MM.1S (cell line): ENCODE measurements around the gene CREG1.

Source experiments
- DNase-seq: peaks from one replicate; pipeline ENCODE4 v3.0.0-alpha.2; 2015
- H2AFZ ChIP-seq: fragments of 300-600 bp; sonication (generic); 2 replicates; pipeline ENCODE4 v1.6.0; 2016; ENCODE audit warnings: antibody characterized with exemption, low read length
- H3F3A ChIP-seq: fragments of 300-600 bp; sonication (generic); 2 replicates; pipeline ENCODE4 v1.6.1; 2016; ENCODE audit warnings: mild to moderate bottlenecking, antibody characterized with exemption, low read length, moderate library complexity, mixed read lengths; ENCODE audit not compliant: insufficient read depth
- H3K27ac ChIP-seq: fragments of 300-600 bp; sonication (generic); 2 replicates; pipeline ENCODE4 v1.5.1; 2016; ENCODE audit warnings: mild to moderate bottlenecking, low read length
- H3K27me3 ChIP-seq: fragments of 300-600 bp; sonication (generic); replicated peaks from 2 replicates; pipeline ENCODE4 v1.6.0; 2016; ENCODE audit warnings: low read length; ENCODE audit not compliant: insufficient read depth
- H3K36me3 ChIP-seq: fragments of 300-600 bp; sonication (generic); replicated peaks from 2 replicates; pipeline ENCODE4 v1.6.1; 2016; ENCODE audit warnings: mild to moderate bottlenecking, low read length, mixed read lengths; ENCODE audit not compliant: insufficient read depth
- H3K4me1 ChIP-seq: fragments of 300-600 bp; sonication (generic); 2 replicates; pipeline ENCODE4 v1.6.1; 2016; ENCODE audit warnings: low read length, mixed read lengths
- H3K4me2 ChIP-seq: fragments of 300-600 bp; sonication (generic); 2 replicates; pipeline ENCODE4 v1.6.0; 2016; ENCODE audit warnings: low read depth, low read length
- H3K4me3 ChIP-seq: fragments of 300-600 bp; sonication (generic); 2 replicates; pipeline ENCODE4 v1.5.1; 2016; ENCODE audit warnings: low read length, mixed read lengths
- H3K79me2 ChIP-seq: fragments of 300-600 bp; sonication (generic); 2 replicates; pipeline ENCODE4 v1.6.1; 2016; ENCODE audit warnings: mixed run types, low read length, mixed read lengths
- H3K9ac ChIP-seq: fragments of 300-600 bp; sonication (generic); 2 replicates; pipeline ENCODE4 v1.6.1; 2016; ENCODE audit warnings: low read length, mixed read lengths
- H3K9me2 ChIP-seq: fragments of 300-600 bp; sonication (generic); replicated peaks from 2 replicates; pipeline ENCODE4 v1.6.1; 2016; ENCODE audit warnings: mild to moderate bottlenecking, low read length, mixed read lengths; ENCODE audit not compliant: insufficient read depth
- H3K9me3 ChIP-seq: fragments of 300-600 bp; sonication (generic); replicated peaks from 2 replicates; pipeline ENCODE4 v1.6.1; 2016; ENCODE audit warnings: mild to moderate bottlenecking, low read length, mixed read lengths; ENCODE audit not compliant: insufficient read depth
- H4K20me1 ChIP-seq: fragments of 300-600 bp; sonication (generic); 2 replicates; pipeline ENCODE4 v1.6.1; 2016; ENCODE audit warnings: mild to moderate bottlenecking, low read length, moderate library complexity, mixed read lengths; ENCODE audit not compliant: insufficient read depth
- CTCF ChIP-seq: fragments of 300-600 bp; sonication (generic); IDR thresholded peaks from 2 replicates; pipeline ENCODE4 v1.5.1; 2016; ENCODE audit warnings: antibody characterized with exemption, low read length, mixed read lengths
- EZH2phosphoT487 ChIP-seq: fragments of 300-600 bp; sonication (generic); IDR thresholded peaks from 2 replicates; pipeline ENCODE4 v1.6.1; 2018; ENCODE audit warnings: antibody characterized with exemption, low read length

Gene CREG1

GRCh38 chr1:167520711-167521206 lies 32.8 kb downstream of the CREG1 start:
- 0 out of 2 replicates have a peak, but pooled peaks cover 4% of the 10 kb centered on the region for H3K4me1 ChIP-seq
- no peak overlapping the region for H3K4me2 ChIP-seq
- no peak overlapping the region for H3K4me3 ChIP-seq
- H3K36me3 ChIP-seq: no peaks in the 10 kb centered on the region
- H3K79me2 ChIP-seq: no peaks in the 10 kb centered on the region
- H3K9ac ChIP-seq: no peak overlapping the region
- no peaks in the 10 kb centered on the region for H3F3A ChIP-seq
- H3K27ac ChIP-seq: no peak overlapping the region
- no peaks in the 10 kb centered on the region for H3K9me2 ChIP-seq
- TF ChIP-seq EZH2phosphoT487 (no peak), CTCF (peak; percentile 25; the same call in 1 of the 2 replicates)
- H4K20me1 ChIP-seq: no peaks in the 10 kb centered on the region
- no peak for DNase-seq
- H3K27me3 ChIP-seq: no peaks in the 10 kb centered on the region
- no peaks in the 10 kb centered on the region for H3K9me3 ChIP-seq
- no peak overlapping the region for H2AFZ ChIP-seq

- no peaks in the 10 kb centered on the region for H4K20me1 ChIP-seq
- H3K36me3 ChIP-seq: no peaks in the 10 kb centered on the region
- 0 out of 2 replicates have a peak, but pooled peaks cover 4% of the 10 kb centered on the region for H3K4me1 ChIP-seq
- no peaks in the 10 kb centered on the region for H3K9me3 ChIP-seq
- no peak within 1 kb of the TSS for H3K27ac ChIP-seq
- H2AFZ ChIP-seq: no peak within 1 kb of the TSS
- H3K4me2 ChIP-seq: peak within 1 kb of the TSS; percentile 3; the same call in 1 of the 2 replicates
- H3K79me2 ChIP-seq: no peaks in the 10 kb centered on the region
- H3K9ac ChIP-seq: no peak within 1 kb of the TSS
- H3K4me3 ChIP-seq: no peak within 1 kb of the TSS
- DNase-seq: peak; percentile 52
- no peaks in the 10 kb centered on the region for H3F3A ChIP-seq
- no peaks in the 10 kb centered on the region for H3K27me3 ChIP-seq
- TF ChIP-seq CTCF (peak; percentile 13; the same call in 1 of the 2 replicates), EZH2phosphoT487 (no peak)
- no peaks in the 10 kb centered on the region for H3K9me2 ChIP-seq
Observed at GRCh38 chr1:167518331-167518700, 35.2 kb downstream of the CREG1 start, which contains the start of gene CD247. Gene CD247 (minus strand): TSS chr1:167518529. CDS start chr1:167518465, 64 bp downstream.

- peak overlapping the region; percentile 3; the same call in 1 of the 2 replicates for H3K4me2 ChIP-seq
- no peak overlapping the region for H3K4me3 ChIP-seq
- H3K27me3 ChIP-seq: no peaks in the 10 kb centered on the region
- DNase-seq: no peak
- 0 out of 2 replicates have a peak, but pooled peaks cover 4% of the 10 kb centered on the region for H3K4me1 ChIP-seq
- no peaks in the 10 kb centered on the region for H3K9me2 ChIP-seq
- no peaks in the 10 kb centered on the region for H3F3A ChIP-seq
- no peaks in the 10 kb centered on the region for H3K36me3 ChIP-seq
- no peak overlapping the region for H3K27ac ChIP-seq
- H2AFZ ChIP-seq: no peak overlapping the region
- TF ChIP-seq EZH2phosphoT487: no peak
- no peak overlapping the region for H3K9ac ChIP-seq
- H4K20me1 ChIP-seq: no peaks in the 10 kb centered on the region
- H3K79me2 ChIP-seq: no peaks in the 10 kb centered on the region
- no peaks in the 10 kb centered on the region for H3K9me3 ChIP-seq
Observed at GRCh38 chr1:167517535-167518330, 35.8 kb downstream of the CREG1 start.
